Measurements from ENCODE around the gene ANK3. TPM values are rescaled to one million over a fixed set of nuclear protein-coding genes. Genes with fewer than 3 reads are reported as not detected.

ANK3 gene
- total and polyA plus RNA-seq, 2 experiments from 2014 or later = 44.9 to 95.8 TPM

GRCh38 chr10:59995862-59996261 is 393.8 kb downstream of the ANK3 start:
- TF ChIP-seq CTCF (IDR thresholded peaks at IDR 0.05; ENCODE audit: low read depth, low read length) = no peak
- no peak for DNase-seq (ENCODE audit: low read depth in 1 of 2, low spot score in 1 of 2)
- Histone ChIP-seq H3K4me1 (ENCODE audit: low read depth) (no peaks in the 10 kb centered on the region), H3K36me3 (no peaks in the 10 kb centered on the region), H3K27ac (no peak overlapping the region), H3K27me3 (no peaks in the 10 kb centered on the region), H3K9me3 (ENCODE audit: low read depth) (no peaks in the 10 kb centered on the region), H3K4me3 (no peak overlapping the region)

GRCh38 chr10:59993931-59994330 is 395.7 kb downstream of the ANK3 start:
- Histone ChIP-seq H3K36me3 (no peaks in the 10 kb centered on the region), H3K9me3 (ENCODE audit: low read depth) (no peaks in the 10 kb centered on the region), H3K4me3 (no peak overlapping the region), H3K4me1 (ENCODE audit: low read depth) (no peaks in the 10 kb centered on the region), H3K27me3 (no peaks in the 10 kb centered on the region), H3K27ac (no peak overlapping the region)
- DNase-seq (ENCODE audit: low read depth in 1 of 2, low spot score in 1 of 2) = no peak
- no peak for TF ChIP-seq CTCF (IDR thresholded peaks at IDR 0.05; ENCODE audit: low read depth, low read length)

GRCh38 chr10:59991661-59992060 is 398.0 kb downstream of the ANK3 start:
- TF ChIP-seq CTCF (IDR thresholded peaks at IDR 0.05; ENCODE audit: low read depth, low read length) = no peak
- Histone ChIP-seq H3K4me1 (ENCODE audit: low read depth) (no peaks in the 10 kb centered on the region), H3K27ac (no peak overlapping the region), H3K9me3 (ENCODE audit: low read depth) (no peaks in the 10 kb centered on the region), H3K27me3 (no peaks in the 10 kb centered on the region), H3K4me3 (no peak overlapping the region), H3K36me3 (no peaks in the 10 kb centered on the region)
- peak in 1 of 2 donors; percentile 60 for DNase-seq (ENCODE audit: low read depth in 1 of 2, low spot score in 1 of 2)

DNA sequence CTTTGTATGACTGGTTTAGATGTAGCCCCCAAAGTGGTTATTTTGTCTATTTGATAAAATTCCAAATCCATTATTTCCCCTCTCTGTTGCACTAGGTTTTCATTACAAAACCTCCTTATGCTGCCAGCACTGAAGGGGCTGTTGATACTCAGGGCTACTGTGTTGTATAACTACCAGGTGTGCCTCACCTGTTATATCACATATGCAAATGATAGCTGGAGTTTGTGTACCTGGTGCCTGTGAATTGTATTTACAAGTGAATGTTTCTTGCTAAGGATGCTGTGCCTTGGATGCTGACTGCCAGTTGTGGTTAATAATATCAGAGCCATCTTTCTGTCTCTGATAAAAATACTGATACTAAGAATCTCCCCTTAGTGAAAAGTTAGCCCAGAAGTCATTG is 398.6 kb downstream of the ANK3 start:
- no peaks in the 10 kb centered on the region for H3K9me3 ChIP-seq (ENCODE audit: low read depth)
- no peak for DNase-seq (ENCODE audit: low read depth in 1 of 2, low spot score in 1 of 2)
- no peaks in the 10 kb centered on the region for H3K4me1 ChIP-seq (ENCODE audit: low read depth)
- H3K4me3 ChIP-seq = no peak overlapping the region
- H3K27ac ChIP-seq = no peak overlapping the region
- H3K27me3 ChIP-seq = no peaks in the 10 kb centered on the region
- H3K36me3 ChIP-seq = no peaks in the 10 kb centered on the region
- TF ChIP-seq CTCF (IDR thresholded peaks at IDR 0.05; ENCODE audit: low read depth, low read length) = no peak

GRCh38 chr10:59985639-59986038 is 404.0 kb downstream of the ANK3 start:
- no peak for TF ChIP-seq CTCF (IDR thresholded peaks at IDR 0.05; ENCODE audit: low read depth, low read length)

DNA sequence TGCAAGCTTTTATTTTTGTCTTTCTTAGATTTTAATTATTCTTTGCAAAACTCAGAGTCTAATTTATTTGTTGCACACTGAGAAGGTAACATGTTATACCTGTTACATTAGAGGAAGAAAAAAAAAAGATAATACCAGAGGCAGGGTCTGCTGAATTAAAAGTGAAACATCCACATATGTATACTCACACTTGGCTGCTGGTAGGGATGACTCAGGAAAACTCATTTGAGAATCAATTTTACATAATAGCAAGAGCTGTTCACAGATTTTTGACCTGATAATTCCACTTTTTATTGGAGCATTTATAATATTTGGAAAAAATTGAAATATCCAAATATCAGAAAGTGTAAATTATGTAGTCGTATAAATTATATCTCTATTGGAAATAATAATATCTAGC is 405.3 kb downstream of the ANK3 start:
- Histone ChIP-seq H3K4me3 (no peak overlapping the region), H3K4me1 (ENCODE audit: low read depth) (no peaks in the 10 kb centered on the region), H3K9me3 (ENCODE audit: low read depth) (no peaks in the 10 kb centered on the region), H3K27ac (no peak overlapping the region), H3K27me3 (no peaks in the 10 kb centered on the region), H3K36me3 (no peaks in the 10 kb centered on the region)
- DNase-seq (ENCODE audit: low read depth in 1 of 2, low spot score in 1 of 2) = no peak
- no peak for TF ChIP-seq CTCF (IDR thresholded peaks at IDR 0.05; ENCODE audit: low read depth, low read length)

More at GRCh38 chr10:59985639-59986038, 404.0 kb downstream of the ANK3 start:
- no peaks in the 10 kb centered on the region for H3K36me3 ChIP-seq
- H3K27ac ChIP-seq = no peak overlapping the region
- no peaks in the 10 kb centered on the region for H3K27me3 ChIP-seq
- no peaks in the 10 kb centered on the region for H3K4me1 ChIP-seq (ENCODE audit: low read depth)
- H3K4me3 ChIP-seq = no peak overlapping the region
- no peaks in the 10 kb centered on the region for H3K9me3 ChIP-seq (ENCODE audit: low read depth)
- no peak for DNase-seq (ENCODE audit: low read depth in 1 of 2, low spot score in 1 of 2)

All from cardiac muscle cell (in vitro differentiated cells and primary cell).